Measurements from ENCODE around the gene ZMYM3.

ZMYM3 gene

DNA sequence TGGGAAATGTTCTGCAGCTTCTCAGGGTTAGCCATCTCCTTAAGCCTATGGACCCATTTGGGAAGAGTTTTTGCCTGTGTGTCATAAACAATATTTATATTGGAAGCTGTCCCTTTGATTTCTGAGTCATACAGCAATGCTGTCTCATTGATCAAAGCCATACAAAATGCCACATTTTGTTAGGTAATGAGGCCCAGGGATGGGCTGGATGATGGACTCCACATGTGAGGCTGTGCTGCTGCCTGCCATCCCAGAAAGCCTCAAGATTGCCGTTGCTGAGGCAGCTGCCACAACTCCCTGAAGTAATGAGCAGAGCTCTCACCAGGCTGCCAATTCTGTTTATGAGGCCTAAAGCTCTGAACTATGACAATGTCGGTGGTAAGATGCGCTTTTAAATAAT is 43.1 kb downstream of the ZMYM3 start:
- no peak for DNase-seq

DNA sequence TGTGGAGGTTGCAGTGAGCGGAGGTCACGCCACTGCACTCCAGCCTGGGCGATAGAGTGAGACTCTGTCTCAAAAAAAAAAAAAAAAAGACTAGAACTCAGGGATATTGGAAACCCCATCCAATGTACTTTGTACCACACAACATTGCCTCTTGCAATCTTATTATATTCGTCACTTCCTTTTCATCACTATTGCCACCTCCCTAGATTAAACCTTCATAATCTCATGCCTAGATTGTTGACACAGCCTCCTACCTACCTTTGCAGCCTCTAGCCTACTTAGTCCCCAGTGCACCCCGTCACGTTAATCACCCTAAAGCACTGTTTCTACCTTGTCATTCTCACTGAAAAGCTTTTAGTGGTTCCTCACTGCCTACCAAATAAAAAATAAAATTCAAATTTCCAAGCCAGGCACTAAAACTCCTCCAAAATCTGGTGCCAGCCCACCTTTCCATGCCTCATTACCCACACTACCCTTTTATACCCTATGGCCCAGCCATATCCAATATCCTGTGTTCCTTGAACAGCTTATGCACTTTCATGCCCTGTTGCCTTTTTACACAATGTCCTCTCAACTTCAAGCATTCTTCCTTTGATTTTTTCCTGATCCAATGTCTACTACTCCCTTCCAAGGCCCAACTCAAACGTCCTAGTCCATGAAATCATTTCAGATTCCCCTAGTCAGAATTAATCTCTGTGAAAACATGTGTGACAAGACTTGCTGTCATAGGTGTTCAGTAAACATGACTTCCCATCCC is 54.5 kb downstream of the ZMYM3 start:
- no peak for DNase-seq

DNA sequence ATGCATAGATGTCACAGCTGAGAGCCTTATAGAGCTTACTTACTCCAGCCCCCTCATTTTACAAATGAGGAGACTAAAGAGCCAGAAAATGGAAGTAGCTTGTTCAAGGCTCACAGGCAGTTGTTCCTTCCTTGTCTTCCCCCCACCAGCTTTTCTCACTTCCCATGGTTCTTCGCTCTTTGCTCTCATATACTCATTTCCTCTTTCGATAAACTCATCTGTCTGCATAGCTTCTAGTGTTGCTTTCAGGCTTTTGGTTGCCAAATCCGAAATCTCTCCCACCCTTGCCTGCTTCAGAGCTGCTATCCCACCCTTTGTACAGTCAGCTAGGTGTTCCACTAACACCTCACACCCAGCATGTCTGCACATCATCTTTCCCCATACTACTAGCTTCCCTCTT is 55.9 kb downstream of the ZMYM3 start:
- no peak for DNase-seq

DNA sequence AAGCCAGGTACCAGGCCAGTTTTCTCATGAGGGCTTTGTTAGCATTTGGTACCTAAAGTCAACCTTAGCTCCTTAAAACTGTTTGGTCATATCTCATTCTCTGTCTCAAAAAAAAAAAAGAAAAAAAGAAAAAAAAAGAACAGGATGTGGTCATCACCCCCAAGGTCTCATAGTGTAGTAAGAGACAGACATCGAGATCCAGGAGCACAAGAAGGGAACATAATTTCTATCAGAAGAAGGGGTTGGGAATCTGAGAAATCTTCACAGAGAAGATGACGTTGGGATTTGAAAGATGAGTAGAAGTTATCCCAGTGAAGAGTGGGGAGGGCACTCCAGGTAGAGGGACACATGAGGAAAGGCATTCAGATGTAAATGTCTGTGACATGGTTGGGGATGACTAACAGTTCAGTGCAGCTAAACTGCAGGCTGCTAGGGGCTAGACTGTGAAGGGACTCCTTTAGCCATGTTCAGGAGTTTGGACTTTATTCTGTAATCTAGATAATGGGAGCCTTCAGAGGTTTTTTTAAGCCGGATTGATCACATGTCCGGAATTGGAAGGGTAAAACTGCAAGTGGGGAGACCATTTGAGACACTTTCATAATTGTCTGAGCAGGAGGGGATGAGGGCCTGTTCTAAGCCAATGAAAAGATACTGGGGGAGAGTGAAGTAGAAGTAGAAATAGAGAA is 57.8 kb downstream of the ZMYM3 start:
- no peak for DNase-seq

DNA sequence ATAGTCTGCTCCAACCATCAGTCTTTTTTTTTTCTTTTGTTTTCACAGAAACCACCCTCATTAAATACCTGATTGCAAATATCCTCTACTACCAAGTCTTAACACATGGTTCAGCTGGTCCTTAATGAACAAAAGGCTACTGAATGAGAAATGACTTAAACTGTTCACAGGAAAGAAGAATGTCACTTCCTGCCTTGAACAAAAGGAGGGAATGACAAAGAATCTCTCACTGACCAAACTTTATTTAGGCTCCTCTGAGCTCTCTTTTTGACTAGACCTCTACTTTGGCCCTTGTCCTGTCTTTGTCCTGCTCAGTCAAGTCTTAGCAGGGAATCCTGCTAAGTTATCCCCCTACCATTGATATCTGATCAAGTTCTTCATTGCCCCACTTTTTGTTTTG is 62.7 kb downstream of the ZMYM3 start:
- no peak for DNase-seq

All from activated T-cell treated with anti-CD3 and anti-CD28 coated beads, Interleukin-2, amount 50 U/mL, for 1 hour (primary cell).